ENCODE measurements around the gene QKI.

Gene QKI

DNA sequence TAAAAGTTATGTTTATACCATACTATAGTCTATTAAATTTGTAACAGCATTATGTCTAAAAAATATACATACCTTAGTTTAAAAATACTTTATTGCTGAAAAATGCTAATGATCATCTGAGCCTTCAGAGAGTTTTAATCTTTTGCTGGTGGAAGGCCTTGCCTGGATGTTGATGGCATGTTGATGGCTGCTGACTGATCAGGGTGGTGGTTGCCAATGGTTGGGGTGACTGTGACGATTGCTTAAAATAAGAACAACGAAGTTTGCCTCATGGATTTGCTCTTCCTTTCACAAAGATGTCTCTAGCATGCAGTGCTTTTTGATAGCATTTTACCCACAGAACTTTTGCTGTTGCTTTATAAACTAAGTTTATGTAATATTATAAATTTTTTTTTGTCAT, 68.6 kb downstream of the QKI start:
- no peaks in the 10 kb centered on the region for H3K27me3 ChIP-seq (ENCODE audit: insufficient read depth, poor library complexity, severe bottlenecking)
- TF ChIP-seq, protein P1, sequence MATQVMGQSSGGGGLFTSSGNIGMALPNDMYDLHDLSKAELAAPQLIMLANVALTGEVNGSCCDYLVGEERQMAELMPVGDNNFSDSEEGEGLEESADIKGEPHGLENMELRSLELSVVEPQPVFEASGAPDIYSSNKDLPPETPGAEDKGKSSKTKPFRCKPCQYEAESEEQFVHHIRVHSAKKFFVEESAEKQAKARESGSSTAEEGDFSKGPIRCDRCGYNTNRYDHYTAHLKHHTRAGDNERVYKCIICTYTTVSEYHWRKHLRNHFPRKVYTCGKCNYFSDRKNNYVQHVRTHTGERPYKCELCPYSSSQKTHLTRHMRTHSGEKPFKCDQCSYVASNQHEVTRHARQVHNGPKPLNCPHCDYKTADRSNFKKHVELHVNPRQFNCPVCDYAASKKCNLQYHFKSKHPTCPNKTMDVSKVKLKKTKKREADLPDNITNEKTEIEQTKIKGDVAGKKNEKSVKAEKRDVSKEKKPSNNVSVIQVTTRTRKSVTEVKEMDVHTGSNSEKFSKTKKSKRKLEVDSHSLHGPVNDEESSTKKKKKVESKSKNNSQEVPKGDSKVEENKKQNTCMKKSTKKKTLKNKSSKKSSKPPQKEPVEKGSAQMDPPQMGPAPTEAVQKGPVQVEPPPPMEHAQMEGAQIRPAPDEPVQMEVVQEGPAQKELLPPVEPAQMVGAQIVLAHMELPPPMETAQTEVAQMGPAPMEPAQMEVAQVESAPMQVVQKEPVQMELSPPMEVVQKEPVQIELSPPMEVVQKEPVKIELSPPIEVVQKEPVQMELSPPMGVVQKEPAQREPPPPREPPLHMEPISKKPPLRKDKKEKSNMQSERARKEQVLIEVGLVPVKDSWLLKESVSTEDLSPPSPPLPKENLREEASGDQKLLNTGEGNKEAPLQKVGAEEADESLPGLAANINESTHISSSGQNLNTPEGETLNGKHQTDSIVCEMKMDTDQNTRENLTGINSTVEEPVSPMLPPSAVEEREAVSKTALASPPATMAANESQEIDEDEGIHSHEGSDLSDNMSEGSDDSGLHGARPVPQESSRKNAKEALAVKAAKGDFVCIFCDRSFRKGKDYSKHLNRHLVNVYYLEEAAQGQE (IDR thresholded peaks at IDR 0.05; ENCODE audit: insufficient replicate concordance, low read depth) = no peak
- no peak for TF ChIP-seq SPI1 (IDR thresholded peaks at IDR 0.05; ENCODE audit: borderline replicate concordance, low read depth)
- TF ChIP-seq, protein P2, sequence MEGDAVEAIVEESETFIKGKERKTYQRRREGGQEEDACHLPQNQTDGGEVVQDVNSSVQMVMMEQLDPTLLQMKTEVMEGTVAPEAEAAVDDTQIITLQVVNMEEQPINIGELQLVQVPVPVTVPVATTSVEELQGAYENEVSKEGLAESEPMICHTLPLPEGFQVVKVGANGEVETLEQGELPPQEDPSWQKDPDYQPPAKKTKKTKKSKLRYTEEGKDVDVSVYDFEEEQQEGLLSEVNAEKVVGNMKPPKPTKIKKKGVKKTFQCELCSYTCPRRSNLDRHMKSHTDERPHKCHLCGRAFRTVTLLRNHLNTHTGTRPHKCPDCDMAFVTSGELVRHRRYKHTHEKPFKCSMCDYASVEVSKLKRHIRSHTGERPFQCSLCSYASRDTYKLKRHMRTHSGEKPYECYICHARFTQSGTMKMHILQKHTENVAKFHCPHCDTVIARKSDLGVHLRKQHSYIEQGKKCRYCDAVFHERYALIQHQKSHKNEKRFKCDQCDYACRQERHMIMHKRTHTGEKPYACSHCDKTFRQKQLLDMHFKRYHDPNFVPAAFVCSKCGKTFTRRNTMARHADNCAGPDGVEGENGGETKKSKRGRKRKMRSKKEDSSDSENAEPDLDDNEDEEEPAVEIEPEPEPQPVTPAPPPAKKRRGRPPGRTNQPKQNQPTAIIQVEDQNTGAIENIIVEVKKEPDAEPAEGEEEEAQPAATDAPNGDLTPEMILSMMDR (IDR thresholded peaks at IDR 0.05; ENCODE audit: insufficient read depth, low read length) = no peak
- no peak for TF ChIP-seq POLR2AphosphoS5 (IDR thresholded peaks at IDR 0.05; ENCODE audit: low read depth)
- no peak overlapping the region for H3K27ac ChIP-seq (replicated peaks)
- DNase-seq (ENCODE audit: low read depth in 1 of 2, low spot score in 1 of 2) = no peak
- H3K4me3 ChIP-seq (replicated peaks; ENCODE audit: insufficient read depth, low read length) = no peak overlapping the region

DNA sequence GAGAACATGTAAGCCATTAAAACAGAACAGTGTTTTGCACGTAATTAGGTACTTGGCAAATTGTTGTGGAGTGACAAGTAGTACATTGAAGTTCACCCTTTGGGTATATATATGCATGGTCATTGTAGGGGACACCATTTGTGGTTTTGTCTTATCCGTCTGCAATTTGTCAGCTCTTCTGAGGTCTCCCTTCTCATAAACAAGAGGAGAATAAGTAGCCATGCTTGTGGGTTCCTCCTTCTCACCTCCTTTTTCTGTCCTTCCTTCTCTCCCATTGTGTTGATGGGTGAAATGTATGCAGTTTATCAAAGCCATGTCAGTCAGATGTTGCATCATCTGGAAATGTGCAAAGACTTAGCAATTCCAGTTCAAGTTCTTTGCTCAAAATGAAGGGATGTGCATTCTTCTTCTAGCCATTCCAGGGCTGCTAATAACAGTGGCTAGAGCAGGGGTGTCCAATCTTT, 70.9 kb downstream of the QKI start:
- H3K27ac ChIP-seq (replicated peaks) = no peak overlapping the region
- no peak overlapping the region for H3K4me3 ChIP-seq (replicated peaks; ENCODE audit: insufficient read depth, low read length)
- no peaks in the 10 kb centered on the region for H3K27me3 ChIP-seq (ENCODE audit: insufficient read depth, poor library complexity, severe bottlenecking)
- TF ChIP-seq GABPA (IDR thresholded peaks at IDR 0.05; ENCODE audit: low read depth) (no peak), SPI1 (IDR thresholded peaks at IDR 0.05; ENCODE audit: borderline replicate concordance, low read depth) (no peak), POLR2AphosphoS5 (IDR thresholded peaks at IDR 0.05; ENCODE audit: low read depth) (no peak)
- TF ChIP-seq, protein P1 (IDR thresholded peaks at IDR 0.05; ENCODE audit: insufficient replicate concordance, low read depth) = no peak
- TF ChIP-seq, protein P2 (IDR thresholded peaks at IDR 0.05; ENCODE audit: insufficient read depth, low read length) = no peak
- DNase-seq (ENCODE audit: low read depth in 1 of 2, low spot score in 1 of 2) = peak in 1 of 2 experiments; percentile 3

DNA sequence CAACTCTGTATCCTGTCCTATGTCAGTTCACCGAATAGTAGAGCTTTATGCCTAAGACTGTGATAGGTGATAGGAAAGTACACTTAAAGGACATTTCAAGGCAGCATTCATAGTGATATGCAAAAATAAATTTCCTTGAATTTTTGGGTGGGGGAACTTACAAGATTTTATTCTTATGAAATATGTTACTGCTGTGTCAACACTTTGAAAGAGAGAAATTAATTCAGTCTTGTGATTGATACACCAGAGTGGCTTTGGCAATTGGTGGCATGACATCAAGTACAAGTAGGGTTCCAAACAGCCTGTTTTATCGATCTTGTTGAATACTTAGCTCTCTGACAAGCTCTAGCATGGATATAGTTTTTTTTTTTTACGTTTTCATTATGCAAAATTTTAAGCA, 72.3 kb downstream of the QKI start:
- no peak overlapping the region for H3K27ac ChIP-seq (replicated peaks)
- TF ChIP-seq, protein P1 (IDR thresholded peaks at IDR 0.05; ENCODE audit: insufficient replicate concordance, low read depth) = no peak
- TF ChIP-seq SPI1 (IDR thresholded peaks at IDR 0.05; ENCODE audit: borderline replicate concordance, low read depth) = no peak
- TF ChIP-seq, protein P2 (IDR thresholded peaks at IDR 0.05; ENCODE audit: insufficient read depth, low read length) = no peak
- TF ChIP-seq POLR2AphosphoS5 (IDR thresholded peaks at IDR 0.05; ENCODE audit: low read depth) = no peak
- TF ChIP-seq GABPA (IDR thresholded peaks at IDR 0.05; ENCODE audit: low read depth) = no peak
- no peaks in the 10 kb centered on the region for H3K27me3 ChIP-seq (ENCODE audit: insufficient read depth, poor library complexity, severe bottlenecking)
- no peak for DNase-seq (ENCODE audit: low read depth in 1 of 2, low spot score in 1 of 2)
- no peak overlapping the region for H3K4me3 ChIP-seq (replicated peaks; ENCODE audit: insufficient read depth, low read length)

Data from HL-60 (cell line).